C4-2B (cell line): ENCODE measurements around the gene ZC2HC1C.

Experiments used
- ZFX ChIP-seq: fragments of 450-650 bp; IDR thresholded peaks from 2 replicates; pipeline ENCODE4 v1.6.1; 2017
- TF ChIP-seq, protein P1 (sequence below): fragments of 450-650 bp; conservative IDR thresholded peaks from 2 replicates; pipeline ENCODE4 v1.5.1; 2017; ENCODE audit warnings: mild to moderate bottlenecking

GRCh38 chr14:75125617-75126016 lies 56.2 kb downstream of the ZC2HC1C start:
- TF ChIP-seq, protein P1, sequence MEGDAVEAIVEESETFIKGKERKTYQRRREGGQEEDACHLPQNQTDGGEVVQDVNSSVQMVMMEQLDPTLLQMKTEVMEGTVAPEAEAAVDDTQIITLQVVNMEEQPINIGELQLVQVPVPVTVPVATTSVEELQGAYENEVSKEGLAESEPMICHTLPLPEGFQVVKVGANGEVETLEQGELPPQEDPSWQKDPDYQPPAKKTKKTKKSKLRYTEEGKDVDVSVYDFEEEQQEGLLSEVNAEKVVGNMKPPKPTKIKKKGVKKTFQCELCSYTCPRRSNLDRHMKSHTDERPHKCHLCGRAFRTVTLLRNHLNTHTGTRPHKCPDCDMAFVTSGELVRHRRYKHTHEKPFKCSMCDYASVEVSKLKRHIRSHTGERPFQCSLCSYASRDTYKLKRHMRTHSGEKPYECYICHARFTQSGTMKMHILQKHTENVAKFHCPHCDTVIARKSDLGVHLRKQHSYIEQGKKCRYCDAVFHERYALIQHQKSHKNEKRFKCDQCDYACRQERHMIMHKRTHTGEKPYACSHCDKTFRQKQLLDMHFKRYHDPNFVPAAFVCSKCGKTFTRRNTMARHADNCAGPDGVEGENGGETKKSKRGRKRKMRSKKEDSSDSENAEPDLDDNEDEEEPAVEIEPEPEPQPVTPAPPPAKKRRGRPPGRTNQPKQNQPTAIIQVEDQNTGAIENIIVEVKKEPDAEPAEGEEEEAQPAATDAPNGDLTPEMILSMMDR = no peak
- no peak for TF ChIP-seq ZFX
